K562 (cell line): ENCODE measurements around the gene KHNYN. TPM values are rescaled to one million over a fixed set of nuclear protein-coding genes. Genes with fewer than 3 reads are reported as not detected.

Experiments
- ARHGAP35 ChIP-seq: fragments of 450-650 bp; IDR thresholded peaks from 2 replicates; pipeline ENCODE4 v1.6.1; 2018; ENCODE audit not compliant: partially characterized antibody
- C11orf30 ChIP-seq: fragments of 450-650 bp; IDR thresholded peaks from 2 replicates; pipeline ENCODE4 v1.6.1; 2016; ENCODE audit warnings: low read depth, mild to moderate bottlenecking
- CBX8 ChIP-seq: fragments of 200-600 bp; sonication (generic); IDR thresholded peaks from 2 replicates; pipeline ENCODE4 v1.6.1; 2012; ENCODE audit warnings: borderline replicate concordance, mixed run types, low read depth, mild to moderate bottlenecking, moderate library complexity, mixed read lengths, low read length, control low read depth, inconsistent platforms; ENCODE audit not compliant: poor library complexity, severe bottlenecking; ENCODE audit errors: extremely low read depth
- CC2D1A ChIP-seq: fragments of 450-650 bp; IDR thresholded peaks from 2 replicates; pipeline ENCODE4 v1.6.1; 2017; ENCODE audit warnings: mild to moderate bottlenecking
- ETV1 ChIP-seq: fragments of 450-650 bp; conservative IDR thresholded peaks from 2 replicates; pipeline ENCODE4 v1.6.1; 2016; ENCODE audit warnings: missing genetic modification characterization, control low read depth, low read depth, missing compliant biosample characterization
- FOXJ3 ChIP-seq: sonication (generic); formaldehyde crosslinking; IDR thresholded peaks from 2 replicates; pipeline ENCODE4 v1.4.0; 2020; ENCODE audit warnings: mild to moderate bottlenecking, missing genetic modification reagents
- GABPB1 ChIP-seq: sonication (generic); formaldehyde crosslinking; IDR thresholded peaks from 2 replicates; pipeline ENCODE4 v1.8.0; 2022; ENCODE audit warnings: mild to moderate bottlenecking, missing genetic modification reagents
- GTF2E2 ChIP-seq: fragments of 200-800 bp; sonication (Bioruptor generic); IDR thresholded peaks from 2 replicates; pipeline ENCODE4 v1.6.1; 2016; ENCODE audit warnings: missing genetic modification characterization, missing compliant biosample characterization
- KDM5B ChIP-seq: fragments of 200-600 bp; sonication (generic); IDR thresholded peaks from 2 replicates; pipeline ENCODE4 v1.6.1; 2012; ENCODE audit warnings: low read depth, mild to moderate bottlenecking, moderate library complexity, low read length, control low read depth, inconsistent platforms; ENCODE audit not compliant: insufficient replicate concordance
- MECOM ChIP-seq: fragments of 250-450 bp; sonication (Bioruptor Pico); IDR thresholded peaks from 2 replicates; pipeline ENCODE4 v1.8.0; 2022; ENCODE audit warnings: inconsistent platforms
- MLLT1 ChIP-seq, 2 experiments: fragments of 450-650 bp; IDR thresholded peaks; 2 replicates each; pipeline ENCODE4 v1.6.1; 2016
- MTA3 ChIP-seq: fragments of 450-650 bp; formaldehyde crosslinking; IDR thresholded peaks from 2 replicates; pipeline ENCODE4 v1.6.1; 2017; ENCODE audit warnings: mild to moderate bottlenecking, borderline replicate concordance
- NCOR1 ChIP-seq: fragments of 450-650 bp; IDR thresholded peaks from 2 replicates; pipeline ENCODE4 v1.6.1; 2016; ENCODE audit warnings: mild to moderate bottlenecking, moderate library complexity
- NR2C2 ChIP-seq, 2 experiments: fragments of 200-800 bp in 1 of 2; sonication (Bioruptor generic) in 1 of 2; sonication (generic) in 1 of 2; formaldehyde crosslinking in 1 of 2; IDR thresholded peaks; 2 replicates each; pipeline versions ENCODE4 v1.6.1 to v1.8.0; 2016 to 2022; ENCODE audit warnings: mild to moderate bottlenecking in 1 of 2, missing compliant biosample characterization in 1 of 2, missing genetic modification characterization in 1 of 2, missing genetic modification reagents in 1 of 2
- POLR2G ChIP-seq: fragments of 200-400 bp; formaldehyde crosslinking; IDR thresholded peaks from 2 replicates; pipeline ENCODE4 v1.6.1; 2017; ENCODE audit warnings: low read depth, mild to moderate bottlenecking, antibody characterized with exemption, low read length, moderate library complexity
- PTRF ChIP-seq: fragments of 450-650 bp; IDR thresholded peaks from 2 replicates; pipeline ENCODE4 v1.6.1; 2016; ENCODE audit warnings: mild to moderate bottlenecking, missing genetic modification characterization, missing compliant biosample characterization
- RCOR1 ChIP-seq, 2 experiments: IDR thresholded peaks; 2 replicates each; pipeline ENCODE4 v1.6.1; 2012; ENCODE audit warnings: low read depth in 2 of 2, low read length in 2 of 2, borderline replicate concordance in 1 of 2, improper control_type of control experiment in 1 of 2
- RNF2 ChIP-seq: sonication (generic); IDR thresholded peaks from 2 replicates; pipeline ENCODE4 v1.6.1; 2016
- TARDBP ChIP-seq: fragments of 450-650 bp; IDR thresholded peaks from 2 replicates; pipeline ENCODE4 v1.6.1; 2016
- TBP ChIP-seq: optimal IDR thresholded peaks from 2 replicates; pipeline ENCODE3; 2011; ENCODE audit warnings: low read depth, low read length, improper control_type of control experiment
- TGIF2 ChIP-seq: sonication (generic); formaldehyde crosslinking; IDR thresholded peaks from 2 replicates; pipeline ENCODE4 v1.8.1; 2022; ENCODE audit warnings: mild to moderate bottlenecking, missing genetic modification reagents, moderate library complexity
- XRCC5 ChIP-seq: fragments of 200-400 bp; formaldehyde crosslinking; IDR thresholded peaks from 2 replicates; pipeline ENCODE4 v1.6.1; 2017; ENCODE audit warnings: low read depth, mild to moderate bottlenecking, low read length
- ZFX ChIP-seq: sonication (generic); formaldehyde crosslinking; IDR thresholded peaks from 2 replicates; pipeline ENCODE4 v1.8.0; 2022; ENCODE audit warnings: mild to moderate bottlenecking, missing genetic modification reagents, moderate library complexity
- ZNF263 ChIP-seq: sonication (generic); formaldehyde crosslinking; IDR thresholded peaks from 2 replicates; pipeline ENCODE4 v1.8.0; 2022; ENCODE audit warnings: mild to moderate bottlenecking, missing genetic modification reagents, borderline replicate concordance
- ZZZ3 ChIP-seq: fragments of 450-650 bp; IDR thresholded peaks from 2 replicates; pipeline ENCODE4 v1.6.1; 2016; ENCODE audit warnings: antibody characterized with exemption, mild to moderate bottlenecking, moderate library complexity
- polyA plus RNA-seq, 8 experiments: library from polyadenylated mRNA; depleted of rRNA in 4 of 8; stranded (reverse) in 5 of 8; unstranded in 3 of 8; fragments of >200 nt; fragmentation: Nextera tagmentation in 2 of 8; fragmentation: Illumina TruSeq in 1 of 8; extraction: Ambion mirVana in 2 of 8; extraction: Trizol in 1 of 8; gene quantifications; 2 replicates each; pipeline versions ENCODE4 v1.2.1 to v1.2.3, GENCODE V29; 2011 to 2014; ENCODE audit warnings: inconsistent platforms in 1 of 8, missing spikeins in 1 of 8
- total RNA-seq, 7 experiments: library from RNA; depleted of rRNA in 6 of 7; stranded (reverse); fragments of >200 nt in 6 of 7; fragmentation: Illumina TruSeq in 2 of 7; extraction: Trizol in 2 of 7; gene quantifications; 2 replicates each; pipeline versions ENCODE4 v1.2.1 to v1.2.3, GENCODE V29; 2011 to 2021; ENCODE audit warnings: low replicate concordance in 1 of 7
- TF ChIP-seq, protein P1 (sequence below), 2 experiments: fragments of 200-800 bp in 1 of 2; sonication (Bioruptor generic) in 1 of 2; sonication (generic) in 1 of 2; formaldehyde crosslinking in 1 of 2; IDR thresholded peaks in 1 of 2; conservative IDR thresholded peaks in 1 of 2; 2 replicates each; pipeline versions ENCODE4 v1.5.0 to v1.6.1; 2016 to 2020; ENCODE audit warnings: missing compliant biosample characterization in 1 of 2, missing genetic modification characterization in 1 of 2, missing genetic modification reagents in 1 of 2

The KHNYN gene
- total and polyA plus RNA-seq, 9 of the 15 experiments (the other 6 are each of a cell fraction or from before 2014, with no cell fraction given), result 0.76 to 26.0 (median 14.1) TPM

DNA sequence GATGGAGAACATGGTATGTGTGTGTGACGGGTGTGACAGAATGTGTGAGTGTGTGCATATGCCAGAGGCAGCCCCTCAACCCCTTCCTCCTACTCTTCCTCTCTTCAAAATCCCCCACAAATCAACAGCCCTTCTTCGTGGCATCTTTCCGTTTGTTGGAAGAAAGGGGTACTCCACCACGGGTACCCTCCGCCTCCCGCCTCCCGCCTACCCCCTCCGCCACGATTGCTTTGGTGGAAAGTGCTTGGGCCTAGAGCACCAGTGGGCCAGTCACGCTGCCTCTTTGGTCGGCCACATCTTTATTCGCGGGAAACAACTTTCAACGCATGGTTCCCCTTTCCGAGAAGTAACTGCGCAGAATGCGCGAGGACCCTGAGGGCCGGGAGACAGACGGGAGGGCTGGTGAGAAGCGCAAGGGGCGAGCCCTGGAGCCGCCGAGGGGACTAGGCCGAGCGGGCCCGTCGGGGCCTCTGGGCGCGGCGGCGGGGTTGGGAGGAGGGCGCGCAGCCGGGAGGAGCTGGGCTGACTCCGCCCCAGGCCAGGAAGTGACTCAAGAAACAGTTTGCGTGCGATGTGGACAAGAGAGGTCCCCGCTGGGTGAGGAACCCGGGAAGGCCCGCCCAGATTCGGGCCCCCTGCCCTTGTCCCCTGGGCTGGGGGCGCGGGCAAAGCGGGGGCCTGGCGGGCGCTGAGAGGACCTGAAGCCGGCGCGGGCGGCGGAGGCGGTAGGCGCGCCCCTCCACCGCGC is at the start of gene KHNYN, which contains the start of gene CBLN3 (continued):
- TF ChIP-seq, protein P1, sequence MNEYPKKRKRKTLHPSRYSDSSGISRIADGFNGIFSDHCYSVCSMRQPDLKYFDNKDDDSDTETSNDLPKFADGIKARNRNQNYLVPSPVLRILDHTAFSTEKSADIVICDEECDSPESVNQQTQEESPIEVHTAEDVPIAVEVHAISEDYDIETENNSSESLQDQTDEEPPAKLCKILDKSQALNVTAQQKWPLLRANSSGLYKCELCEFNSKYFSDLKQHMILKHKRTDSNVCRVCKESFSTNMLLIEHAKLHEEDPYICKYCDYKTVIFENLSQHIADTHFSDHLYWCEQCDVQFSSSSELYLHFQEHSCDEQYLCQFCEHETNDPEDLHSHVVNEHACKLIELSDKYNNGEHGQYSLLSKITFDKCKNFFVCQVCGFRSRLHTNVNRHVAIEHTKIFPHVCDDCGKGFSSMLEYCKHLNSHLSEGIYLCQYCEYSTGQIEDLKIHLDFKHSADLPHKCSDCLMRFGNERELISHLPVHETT (CRISPR knock-in tag; conservative IDR thresholded peaks at IDR 0.05 in 1 of 2, IDR thresholded peaks at IDR 0.05 in 1 of 2), result 0 out of 4 replicates have a peak, but pooled peaks of 1 of the 2 experiments have one; percentile 31
- no peak for TF ChIP-seq TGIF2 (CRISPR knock-in tag)
- TF ChIP-seq NR2C2 (CRISPR knock-in tag; IDR thresholded peaks at IDR 0.05), result no peak
- TF ChIP-seq NR2C2 (tag; IDR thresholded peaks at IDR 0.05), result peak; percentile 51; the same call in 1 of the 2 replicates
- no peak for TF ChIP-seq FOXJ3 (CRISPR knock-in tag)
- TF ChIP-seq GTF2E2 (tag), result peak; percentile 80
- no peak for TF ChIP-seq C11orf30
- no peak for TF ChIP-seq ETV1 (tag)
- peak; percentile 96 for TF ChIP-seq ZNF263 (CRISPR knock-in tag)
- TF ChIP-seq MTA3, result 0 out of 2 replicates have a peak, but pooled peaks have one; percentile 46
- TF ChIP-seq MECOM (CRISPR knock-in tag), result no peak
- TF ChIP-seq ZZZ3, result no peak
- TF ChIP-seq NCOR1, result peak; percentile 38; the same call in 1 of the 2 replicates
- peak; percentile 18; the same call in 1 of the 2 replicates for TF ChIP-seq TARDBP
- no peak for TF ChIP-seq CBX8
- TF ChIP-seq ZFX (CRISPR knock-in tag), result peak; percentile 97
- TF ChIP-seq MLLT1 (IDR thresholded peaks at IDR 0.05), result no peak
- no peak for TF ChIP-seq XRCC5
- no peak for TF ChIP-seq PTRF (tag)
- no peak for TF ChIP-seq RNF2
- no peak for TF ChIP-seq ARHGAP35
- TF ChIP-seq GABPB1 (CRISPR knock-in tag), result peak; percentile 48; the same call in 1 of the 2 replicates
- TF ChIP-seq CC2D1A, result no peak
- peak; percentile 74 for TF ChIP-seq TBP
- peak; percentile 56 for TF ChIP-seq KDM5B
- 0 out of 4 replicates have a peak, but pooled peaks of 1 of the 2 experiments have one; percentile 4 for TF ChIP-seq RCOR1 (IDR thresholded peaks at IDR 0.05; ENCODE audit: borderline replicate concordance in 1 of 2, low read depth in 2 of 2, low read length in 2 of 2)
- peak; percentile 94 for TF ChIP-seq POLR2G
